OCI-LY1 (cell line): ENCODE results near the gene ALOX5AP.

Experiments
- H2AFZ ChIP-seq: fragments of 200-600 bp; sonication (generic), shearing (Covaris generic); 2 replicates; pipeline ENCODE4 v1.6.0; 2014; ENCODE audit warnings: antibody characterized with exemption, mild to moderate bottlenecking, low read length
- H3F3A ChIP-seq: fragments of 200-600 bp; sonication (generic), shearing (Covaris generic); 2 replicates; pipeline ENCODE4 v1.6.0; 2014; ENCODE audit warnings: mild to moderate bottlenecking, antibody characterized with exemption, low read length, moderate library complexity; ENCODE audit not compliant: insufficient read depth
- H3K27ac ChIP-seq: fragments of 200-600 bp; sonication (generic); 2 replicates; pipeline ENCODE4 v1.5.1; 2014; ENCODE audit warnings: low read length, mixed run types, mild to moderate bottlenecking, low read depth; ENCODE audit not compliant: poor library complexity, severe bottlenecking
- H3K27me3 ChIP-seq: fragments of 200-600 bp; sonication (generic); 2 replicates; pipeline ENCODE4 v1.6.0; 2014; ENCODE audit warnings: antibody characterized with exemption, mild to moderate bottlenecking, low read length, moderate library complexity; ENCODE audit not compliant: insufficient read depth
- H3K36me3 ChIP-seq: fragments of 200-600 bp; sonication (generic); 2 replicates; pipeline ENCODE4 v1.6.1; 2014; ENCODE audit warnings: mild to moderate bottlenecking, antibody characterized with exemption, low read length, moderate library complexity, mixed read lengths; ENCODE audit not compliant: insufficient read depth
- H3K4me1 ChIP-seq: fragments of 200-600 bp; sonication (generic); 2 replicates; pipeline ENCODE4 v1.5.1; 2014; ENCODE audit warnings: mild to moderate bottlenecking, low read length, moderate library complexity; ENCODE audit not compliant: insufficient read depth, severe bottlenecking
- H3K4me2 ChIP-seq: fragments of 200-600 bp; sonication (generic), shearing (Covaris generic); 2 replicates; pipeline ENCODE4 v1.6.1; 2014; ENCODE audit warnings: low read length
- H3K4me3 ChIP-seq: fragments of 200-600 bp; sonication (generic); 2 replicates; pipeline ENCODE4 v1.5.1; 2014; ENCODE audit warnings: low read length, low read depth, mild to moderate bottlenecking, mixed read lengths; ENCODE audit not compliant: poor library complexity, severe bottlenecking
- H3K79me2 ChIP-seq: fragments of 200-600 bp; shearing (Covaris generic); 2 replicates; pipeline ENCODE4 v1.6.1; 2016; ENCODE audit warnings: mixed run types, low read length, mixed read lengths; ENCODE audit not compliant: insufficient read depth
- H3K9ac ChIP-seq: fragments of 200-600 bp; sonication (generic), shearing (Covaris generic); 2 replicates; pipeline ENCODE4 v1.6.1; 2014; ENCODE audit warnings: mild to moderate bottlenecking, low read length, mixed read lengths
- H3K9me2 ChIP-seq: fragments of 200-600 bp; sonication (generic), shearing (Covaris generic); 2 replicates; pipeline ENCODE4 v1.6.1; 2014; ENCODE audit warnings: low read depth, mild to moderate bottlenecking, low read length, mixed read lengths
- H3K9me3 ChIP-seq: fragments of 200-600 bp; shearing (Covaris generic); 2 replicates; pipeline ENCODE4 v1.6.1; 2014; ENCODE audit warnings: low read length, mixed read lengths
- H4K20me1 ChIP-seq: fragments of 200-600 bp; sonication (generic), shearing (Covaris generic); 2 replicates; pipeline ENCODE4 v1.6.0; 2016; ENCODE audit warnings: mild to moderate bottlenecking, low read length; ENCODE audit not compliant: insufficient read depth
- CTCF ChIP-seq: fragments of 200-600 bp; sonication (generic), shearing (Covaris generic); IDR thresholded peaks from 2 replicates; pipeline ENCODE4 v1.5.1; 2017; ENCODE audit warnings: mild to moderate bottlenecking, antibody characterized with exemption, low read length, moderate library complexity, mixed read lengths
- EZH2 ChIP-seq: fragments of 200-600 bp; sonication (generic), shearing (Covaris generic); IDR thresholded peaks from 2 replicates; pipeline ENCODE4 v1.8.0; 2017; ENCODE audit warnings: borderline replicate concordance, mixed run types, mild to moderate bottlenecking, antibody characterized with exemption, low read length, moderate library complexity, mixed read lengths

The ALOX5AP gene

GRCh38 chr13:30757026-30757742 lies 21.8 kb downstream of the ALOX5AP start:
- no peak overlapping the region for H2AFZ ChIP-seq
- no peak overlapping the region for H3K9ac ChIP-seq
- no peak for TF ChIP-seq CTCF
- TF ChIP-seq EZH2 = no peak
- no peaks in the 10 kb centered on the region for H3K9me3 ChIP-seq
- H3K27me3 ChIP-seq = no peaks in the 10 kb centered on the region
- H3K4me2 ChIP-seq = no peak overlapping the region
- no peaks in the 10 kb centered on the region for H4K20me1 ChIP-seq
- peaks cover 45% of the 10 kb centered on the region for H3K36me3 ChIP-seq
- no peaks in the 10 kb centered on the region for H3K9me2 ChIP-seq
- H3K27ac ChIP-seq = no peak overlapping the region
- no peaks in the 10 kb centered on the region for H3K79me2 ChIP-seq
- H3K4me1 ChIP-seq = no peaks in the 10 kb centered on the region
- H3F3A ChIP-seq = no peaks in the 10 kb centered on the region
- H3K4me3 ChIP-seq = no peak overlapping the region

- Histone ChIP-seq H3K36me3 (peaks cover 56% of the 10 kb centered on the region), H3K27me3 (no peaks in the 10 kb centered on the region), H3K79me2 (no peaks in the 10 kb centered on the region), H3F3A (no peaks in the 10 kb centered on the region), H2AFZ (no peak overlapping the region), H3K4me1 (no peaks in the 10 kb centered on the region), H3K4me2 (no peak overlapping the region), H3K27ac (no peak overlapping the region), H3K9me3 (no peaks in the 10 kb centered on the region), H3K9ac (no peak overlapping the region), H3K4me3 (no peak overlapping the region), H4K20me1 (no peaks in the 10 kb centered on the region), H3K9me2 (no peaks in the 10 kb centered on the region)
- TF ChIP-seq CTCF (no peak), EZH2 (no peak)
Measured at GRCh38 chr13:30759748-30760147, 24.4 kb downstream of the ALOX5AP start.

GRCh38 chr13:30762643-30763042 lies 27.3 kb downstream of the ALOX5AP start:
- H3K9me3 ChIP-seq = no peaks in the 10 kb centered on the region
- H3K4me1 ChIP-seq = peaks cover 18% of the 10 kb centered on the region
- no peak overlapping the region for H3K4me2 ChIP-seq
- H3F3A ChIP-seq = no peaks in the 10 kb centered on the region
- H3K9me2 ChIP-seq = no peaks in the 10 kb centered on the region
- H3K27me3 ChIP-seq = no peaks in the 10 kb centered on the region
- no peak overlapping the region for H3K9ac ChIP-seq
- no peak overlapping the region for H3K27ac ChIP-seq
- no peaks in the 10 kb centered on the region for H3K79me2 ChIP-seq
- peaks cover 49% of the 10 kb centered on the region for H3K36me3 ChIP-seq
- TF ChIP-seq CTCF (no peak), EZH2 (no peak)
- no peak overlapping the region for H3K4me3 ChIP-seq
- H2AFZ ChIP-seq = no peak overlapping the region
- no peaks in the 10 kb centered on the region for H4K20me1 ChIP-seq
